ENCODE results near the gene FRZB.
"Not testable (repeated sequence)": the region's sequence is repeated elsewhere in the genome, so short reads cannot be mapped to it uniquely, and the experiment has no call there.

The FRZB gene

GRCh38 chr2:182887753-182888415 is 21.4 kb upstream of the FRZB start:
- no peak for DNase-seq

GRCh38 chr2:182887093-182887492 is 20.7 kb upstream of the FRZB start:
- DNase-seq: no peak

GRCh38 chr2:182885771-182886170 is 19.3 kb upstream of the FRZB start:
- no peak for DNase-seq

GRCh38 chr2:182883451-182883850 is 17.0 kb upstream of the FRZB start:
- no peak for DNase-seq

GRCh38 chr2:182880100-182880499 is 13.7 kb upstream of the FRZB start:
- not testable (repeated sequence) for DNase-seq

- not testable (repeated sequence) for DNase-seq
Measured at GRCh38 chr2:182876653-182877052, 10.2 kb upstream of the FRZB start.

- no peak for DNase-seq
Measured at GRCh38 chr2:182870227-182870626, 3.8 kb upstream of the FRZB start.

GRCh38 chr2:182868054-182868796 is 1.8 kb upstream of the FRZB start:
- DNase-seq: no peak

- no peak for DNase-seq
Measured at GRCh38 chr2:182867426-182868053, 1.1 kb upstream of the FRZB start.

- DNase-seq: no peak
Measured at GRCh38 chr2:182866095-182866460, 359 bp downstream of the FRZB start.

GRCh38 chr2:182864949-182865570 is 1.4 kb downstream of the FRZB start:
- DNase-seq: no peak

GRCh38 chr2:182863642-182864041 is 2.8 kb downstream of the FRZB start:
- no peak for DNase-seq

GRCh38 chr2:182862091-182862490 is 4.3 kb downstream of the FRZB start:
- no peak for DNase-seq

- DNase-seq: no peak
Measured at GRCh38 chr2:182860858-182861257, 5.6 kb downstream of the FRZB start.

GRCh38 chr2:182858671-182859070 is 7.8 kb downstream of the FRZB start:
- no peak for DNase-seq

GRCh38 chr2:182855376-182855775 is 11.1 kb downstream of the FRZB start:
- DNase-seq: no peak

- no peak for DNase-seq
Measured at GRCh38 chr2:182854375-182855105, 11.9 kb downstream of the FRZB start.

GRCh38 chr2:182852801-182853200 is 13.6 kb downstream of the FRZB start:
- DNase-seq: no peak

- DNase-seq: no peak
Measured at GRCh38 chr2:182852090-182852489, 14.3 kb downstream of the FRZB start.

- no peak for DNase-seq
Measured at GRCh38 chr2:182845794-182846417, 20.5 kb downstream of the FRZB start.

- no peak for DNase-seq
Measured at GRCh38 chr2:182836451-182836850, 30.0 kb downstream of the FRZB start.

GRCh38 chr2:182834293-182834692 is 32.1 kb downstream of the FRZB start:
- no peak for DNase-seq

Measured in activated CD4-positive, alpha-beta T cell treated with anti-CD3 and anti-CD28 coated beads, Interleukin-2, amount 50 U/mL, for 1 hour (primary cell).